Liver (tissue), 9 donors: Measurements from ENCODE around the gene SLC17A2. TPM values are rescaled to one million over a fixed set of nuclear protein-coding genes. Genes with fewer than 3 reads are reported as not detected.
"Not testable (repeated sequence)": the region's sequence is repeated elsewhere in the genome, so short reads cannot be mapped to it uniquely, and the experiment has no call there.

ENCODE experiments used
- DNase-seq: peaks from one replicate; pipeline ENCODE4 v3.0.0-alpha.2; 2017; ENCODE audit warnings: low spot score
- H3K27ac ChIP-seq, 2 donors: one replicate each; pipeline ENCODE4 v1.7.0; 2013; ENCODE audit warnings: inconsistent platforms in 2 of 2, low read length in 2 of 2, control low read depth in 1 of 2, low read depth in 1 of 2, mild to moderate bottlenecking in 1 of 2
- H3K27me3 ChIP-seq, 4 donors: one replicate each; pipeline versions ENCODE4 v1.6.1 to v1.7.0; 2013; ENCODE audit warnings: low read length in 3 of 4, inconsistent platforms in 1 of 4, mild to moderate bottlenecking in 1 of 4, moderate library complexity in 1 of 4; ENCODE audit not compliant: control insufficient read depth in 4 of 4, insufficient read depth in 4 of 4
- H3K36me3 ChIP-seq, 4 donors: one replicate each; pipeline versions ENCODE4 v1.6.1 to v1.7.0; 2013; ENCODE audit warnings: low read length in 3 of 4, mild to moderate bottlenecking in 3 of 4, low read depth in 1 of 4, moderate library complexity in 1 of 4; ENCODE audit not compliant: control insufficient read depth in 4 of 4, insufficient read depth in 3 of 4
- H3K4me1 ChIP-seq, 4 donors: one replicate each; pipeline versions ENCODE4 v1.6.1 to v1.7.0; 2013; ENCODE audit warnings: low read length in 3 of 4, mild to moderate bottlenecking in 3 of 4, moderate library complexity in 1 of 4; ENCODE audit not compliant: control insufficient read depth in 4 of 4, insufficient read depth in 4 of 4
- H3K4me3 ChIP-seq, 3 donors: one replicate each; pipeline versions ENCODE4 v1.6.1 to v1.7.0; 2013; ENCODE audit warnings: low read length in 3 of 3, control low read depth in 1 of 3, low read depth in 1 of 3, mild to moderate bottlenecking in 1 of 3
- H3K9ac ChIP-seq, 2 donors: one replicate each; pipeline ENCODE4 v1.7.0; 2013; ENCODE audit warnings: low read length in 2 of 2, mild to moderate bottlenecking in 2 of 2, moderate library complexity in 2 of 2, control low read depth in 1 of 2, low read depth in 1 of 2
- H3K9me3 ChIP-seq, 4 donors: one replicate each; pipeline versions ENCODE4 v1.6.1 to v1.7.0; 2013; ENCODE audit warnings: low read length in 3 of 4; ENCODE audit not compliant: control insufficient read depth in 4 of 4
- EGR1 ChIP-seq, 2 donors: IDR thresholded peaks; 2 replicates each; pipeline ENCODE4 v1.6.1; 2016 to 2018; ENCODE audit warnings: antibody characterized with exemption in 2 of 2, low read depth in 2 of 2
- FOXA1 ChIP-seq: IDR thresholded peaks from 2 replicates; pipeline ENCODE4 v1.6.1; 2016; ENCODE audit warnings: antibody characterized with exemption
- FOXA2 ChIP-seq: IDR thresholded peaks from 2 replicates; pipeline ENCODE4 v1.6.1; 2016; ENCODE audit warnings: antibody characterized with exemption
- GABPA ChIP-seq, 2 donors: IDR thresholded peaks in 1 of 2; conservative IDR thresholded peaks in 1 of 2; 2 replicates each; pipeline ENCODE4 v1.6.1; 2016; ENCODE audit warnings: antibody characterized with exemption in 2 of 2, mild to moderate bottlenecking in 1 of 2, moderate library complexity in 1 of 2
- HNF4G ChIP-seq: IDR thresholded peaks from 2 replicates; pipeline ENCODE4 v1.6.1; 2016; ENCODE audit warnings: antibody characterized with exemption
- NR2F2 ChIP-seq: IDR thresholded peaks from 2 replicates; pipeline ENCODE4 v1.6.1; 2016; ENCODE audit warnings: antibody characterized with exemption
- RAD21 ChIP-seq, 2 donors: IDR thresholded peaks; 2 replicates each; pipeline ENCODE4 v1.6.1; 2016; ENCODE audit warnings: antibody characterized with exemption in 2 of 2, mild to moderate bottlenecking in 2 of 2
- SP1 ChIP-seq: IDR thresholded peaks from 2 replicates; pipeline ENCODE4 v1.6.1; 2018; ENCODE audit warnings: antibody characterized with exemption, mild to moderate bottlenecking
- TAF1 ChIP-seq: conservative IDR thresholded peaks from 2 replicates; pipeline ENCODE4 v1.6.1; 2016; ENCODE audit warnings: antibody characterized with exemption, mild to moderate bottlenecking
- YY1 ChIP-seq: IDR thresholded peaks from 2 replicates; pipeline ENCODE4 v1.6.1; 2016; ENCODE audit warnings: antibody characterized with exemption, mild to moderate bottlenecking
- WGBS: extraction: QIAGEN DNeasy Blood & Tissue Kit; methylation state at CpG from one replicate; pipeline ENCODE4 v1.1.7; 2013; 5-methylcytosine and 5-hydroxymethylcytosine counted together
- polyA plus RNA-seq, 2 donors: library from polyadenylated mRNA; stranded (reverse) in 1 of 2; unstranded in 1 of 2; fragments of 200-250 nt in 1 of 2; fragments of >200 nt in 1 of 2; fragmentation: Nextera tagmentation in 1 of 2; extraction: Ambion mirVana in 1 of 2; gene quantifications; one replicate each; pipeline versions ENCODE4 v1.2.1 to v1.2.3, GENCODE V29; 2013 to 2015
- total RNA-seq, 2 donors: library from RNA; depleted of rRNA; stranded (reverse); fragments of >200 nt; gene quantifications; one replicate each; pipeline ENCODE4 v1.2.3, GENCODE V29; 2014
- TF ChIP-seq, protein P1 (sequence below): IDR thresholded peaks from 2 replicates; pipeline ENCODE4 v1.6.1; 2016; ENCODE audit warnings: antibody characterized with exemption
- TF ChIP-seq, protein P2 (sequence below): IDR thresholded peaks from 2 replicates; pipeline ENCODE4 v1.6.1; 2016; ENCODE audit warnings: antibody characterized with exemption
- TF ChIP-seq, protein P3 (sequence below): fragments of 150-350 bp; IDR thresholded peaks from 2 replicates; pipeline ENCODE4 v1.5.1; 2017; ENCODE audit warnings: improper control_type of control experiment, low read depth, low read length; ENCODE audit not compliant: missing input control
- TF ChIP-seq, protein P4 (sequence below): IDR thresholded peaks from 2 replicates; pipeline ENCODE4 v1.6.1; 2016; ENCODE audit warnings: antibody characterized with exemption, mild to moderate bottlenecking
- TF ChIP-seq, protein P5 (sequence below): IDR thresholded peaks from 2 replicates; pipeline ENCODE4 v1.6.1; 2016; ENCODE audit warnings: antibody characterized with exemption
- donor health status: healthy.
- donor health status: healthy.
- donor health status: healthy.
- donor health status: healthy.
- donor health status: healthy.

SLC17A2 gene
- total and polyA plus RNA-seq, 4 donors, result 26.2 to 88.1 (median 37.8) TPM

DNA sequence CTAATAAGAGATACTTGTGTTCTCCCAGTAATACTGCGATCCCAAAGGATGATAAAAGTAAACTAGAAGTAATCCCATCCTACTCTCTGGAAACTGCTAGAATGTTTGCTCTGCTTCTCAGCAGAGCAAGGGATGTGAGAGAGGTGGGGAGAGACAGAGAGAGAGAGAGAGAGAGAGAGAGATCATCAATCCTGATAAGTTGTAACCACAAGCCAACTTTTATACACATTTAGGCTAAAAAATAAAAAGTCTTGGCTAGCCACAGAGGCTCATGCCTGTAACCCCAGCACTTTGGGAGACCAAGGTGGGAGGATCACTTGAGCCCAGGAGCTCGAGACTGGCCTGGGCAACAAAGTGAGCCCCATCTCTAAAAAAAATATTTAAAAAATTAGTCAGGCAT, 16.1 kb upstream of the SLC17A2 start (continued):
- TF ChIP-seq, protein P1, sequence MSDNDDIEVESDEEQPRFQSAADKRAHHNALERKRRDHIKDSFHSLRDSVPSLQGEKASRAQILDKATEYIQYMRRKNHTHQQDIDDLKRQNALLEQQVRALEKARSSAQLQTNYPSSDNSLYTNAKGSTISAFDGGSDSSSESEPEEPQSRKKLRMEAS, result no peak
- no peak for TF ChIP-seq YY1

DNA sequence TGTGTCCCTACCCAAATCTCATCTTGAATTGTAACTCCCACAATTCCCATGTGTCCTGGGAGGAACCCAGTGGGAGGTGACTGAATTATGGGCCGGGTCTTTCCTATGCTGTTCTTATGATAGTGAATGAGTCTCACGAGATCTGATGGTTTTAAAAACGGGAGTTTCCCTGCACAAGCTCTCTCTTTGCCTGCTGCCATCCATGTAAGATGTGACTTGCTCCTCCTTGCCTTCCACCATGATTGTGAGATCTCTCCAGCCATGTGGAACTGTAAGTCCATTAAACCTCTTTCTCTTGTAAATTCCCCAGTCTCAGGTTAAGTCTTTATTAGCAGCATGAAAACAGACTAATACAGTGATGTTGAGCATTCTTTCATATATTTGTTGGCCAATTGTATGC, 15.2 kb upstream of the SLC17A2 start:
- H3K27ac ChIP-seq, H3K4me1 ChIP-seq, H3K4me3 ChIP-seq, H3K9me3 ChIP-seq, H3K27me3 ChIP-seq, H3K9ac ChIP-seq, DNase-seq, H3K36me3 ChIP-seq: not testable (repeated sequence)
- WGBS, result 99% methylated on average over 3 of the region's 3 CpGs

DNA sequence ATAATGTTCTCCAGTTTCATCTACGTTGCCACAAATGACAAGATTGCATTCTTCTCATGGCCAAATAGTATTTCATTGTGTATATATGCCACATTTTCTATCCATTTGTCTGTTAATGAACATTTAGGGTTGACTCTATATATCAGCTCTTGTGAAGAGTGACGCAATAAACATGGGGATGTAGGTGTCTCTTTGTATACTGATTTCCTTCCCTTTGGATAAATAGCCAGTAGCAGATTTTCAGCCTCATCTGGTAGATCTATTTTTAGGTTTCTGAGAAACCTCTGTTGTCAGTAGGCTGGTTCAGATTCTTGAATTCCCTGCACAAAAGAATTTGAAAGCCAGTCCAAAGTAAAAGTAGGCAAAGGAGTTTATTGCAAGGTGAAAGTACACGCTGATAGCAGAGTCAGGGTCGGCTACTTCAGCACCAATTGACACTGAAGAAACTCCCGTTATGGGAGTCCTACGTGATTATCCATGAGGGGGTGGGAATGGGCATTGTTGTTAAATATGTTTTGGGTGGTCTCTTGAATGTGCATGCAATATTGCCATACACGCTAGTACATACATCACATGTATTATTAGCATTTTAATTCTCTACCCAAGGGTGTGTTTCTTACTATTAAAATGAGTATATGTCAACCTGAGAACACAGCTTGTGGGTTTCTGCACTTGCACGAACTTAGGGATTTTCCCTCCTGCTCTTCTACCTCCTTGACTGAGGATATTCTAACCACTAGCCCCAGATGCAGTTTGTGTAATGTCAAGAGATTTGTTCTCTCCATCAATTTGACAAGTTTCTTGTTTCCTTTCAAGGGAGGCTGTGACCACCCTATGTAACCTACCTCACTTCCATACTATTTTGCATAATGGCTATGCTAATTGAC, 14.4 kb upstream of the SLC17A2 start:
- Histone ChIP-seq H3K36me3 (no peaks in the 10 kb centered on the region), H3K27ac (no peak overlapping the region), H3K9ac (no peak overlapping the region), H3K4me1 (no peaks in the 10 kb centered on the region), H3K27me3 (no peaks in the 10 kb centered on the region), H3K4me3 (no peak overlapping the region), H3K9me3 (no peaks in the 10 kb centered on the region)
- TF ChIP-seq, protein P2, sequence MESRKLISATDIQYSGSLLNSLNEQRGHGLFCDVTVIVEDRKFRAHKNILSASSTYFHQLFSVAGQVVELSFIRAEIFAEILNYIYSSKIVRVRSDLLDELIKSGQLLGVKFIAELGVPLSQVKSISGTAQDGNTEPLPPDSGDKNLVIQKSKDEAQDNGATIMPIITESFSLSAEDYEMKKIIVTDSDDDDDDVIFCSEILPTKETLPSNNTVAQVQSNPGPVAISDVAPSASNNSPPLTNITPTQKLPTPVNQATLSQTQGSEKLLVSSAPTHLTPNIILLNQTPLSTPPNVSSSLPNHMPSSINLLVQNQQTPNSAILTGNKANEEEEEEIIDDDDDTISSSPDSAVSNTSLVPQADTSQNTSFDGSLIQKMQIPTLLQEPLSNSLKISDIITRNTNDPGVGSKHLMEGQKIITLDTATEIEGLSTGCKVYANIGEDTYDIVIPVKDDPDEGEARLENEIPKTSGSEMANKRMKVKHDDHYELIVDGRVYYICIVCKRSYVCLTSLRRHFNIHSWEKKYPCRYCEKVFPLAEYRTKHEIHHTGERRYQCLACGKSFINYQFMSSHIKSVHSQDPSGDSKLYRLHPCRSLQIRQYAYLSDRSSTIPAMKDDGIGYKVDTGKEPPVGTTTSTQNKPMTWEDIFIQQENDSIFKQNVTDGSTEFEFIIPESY, result no peak
- TF ChIP-seq, protein P3, sequence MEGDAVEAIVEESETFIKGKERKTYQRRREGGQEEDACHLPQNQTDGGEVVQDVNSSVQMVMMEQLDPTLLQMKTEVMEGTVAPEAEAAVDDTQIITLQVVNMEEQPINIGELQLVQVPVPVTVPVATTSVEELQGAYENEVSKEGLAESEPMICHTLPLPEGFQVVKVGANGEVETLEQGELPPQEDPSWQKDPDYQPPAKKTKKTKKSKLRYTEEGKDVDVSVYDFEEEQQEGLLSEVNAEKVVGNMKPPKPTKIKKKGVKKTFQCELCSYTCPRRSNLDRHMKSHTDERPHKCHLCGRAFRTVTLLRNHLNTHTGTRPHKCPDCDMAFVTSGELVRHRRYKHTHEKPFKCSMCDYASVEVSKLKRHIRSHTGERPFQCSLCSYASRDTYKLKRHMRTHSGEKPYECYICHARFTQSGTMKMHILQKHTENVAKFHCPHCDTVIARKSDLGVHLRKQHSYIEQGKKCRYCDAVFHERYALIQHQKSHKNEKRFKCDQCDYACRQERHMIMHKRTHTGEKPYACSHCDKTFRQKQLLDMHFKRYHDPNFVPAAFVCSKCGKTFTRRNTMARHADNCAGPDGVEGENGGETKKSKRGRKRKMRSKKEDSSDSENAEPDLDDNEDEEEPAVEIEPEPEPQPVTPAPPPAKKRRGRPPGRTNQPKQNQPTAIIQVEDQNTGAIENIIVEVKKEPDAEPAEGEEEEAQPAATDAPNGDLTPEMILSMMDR, result no peak
- TF ChIP-seq FOXA2, result no peak
- TF ChIP-seq EGR1 (IDR thresholded peaks at IDR 0.05; ENCODE audit: low read depth in 2 of 2), result no peak
- no peak for TF ChIP-seq HNF4G
- WGBS, result 53% methylated on average over 8 of the region's 8 CpGs
- no peak for DNase-seq

DNA sequence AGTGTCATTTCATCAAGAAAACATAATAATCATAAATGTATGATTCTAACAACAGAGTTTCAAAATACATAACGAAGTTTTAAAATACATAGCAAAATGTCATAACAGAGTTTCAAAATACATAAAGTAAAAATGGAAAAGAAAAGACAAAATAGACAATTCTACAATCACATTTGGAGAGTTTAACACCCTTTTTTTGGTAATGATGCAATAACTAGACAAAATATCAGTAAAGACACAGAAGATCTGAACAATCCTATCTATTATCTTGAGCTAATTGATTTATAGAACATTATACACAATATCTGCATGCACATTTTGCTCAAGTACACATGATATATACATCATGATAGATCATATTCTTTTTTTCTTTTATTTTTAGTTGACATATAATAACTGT, 13.4 kb upstream of the SLC17A2 start:
- Histone ChIP-seq H3K36me3 (no peaks in the 10 kb centered on the region), H3K9me3 (no peaks in the 10 kb centered on the region), H3K27ac (no peak overlapping the region), H3K4me1 (no peaks in the 10 kb centered on the region), H3K4me3 (no peak overlapping the region), H3K27me3 (no peaks in the 10 kb centered on the region), H3K9ac (no peak overlapping the region)
- DNase-seq, result no peak
- WGBS, result 95% methylated on average over 1 of the region's 1 CpG
- TF ChIP-seq, protein P3, result no peak
- no peak for TF ChIP-seq RAD21 (IDR thresholded peaks at IDR 0.05)
- no peak for TF ChIP-seq HNF4G
- TF ChIP-seq SP1, result no peak
- TF ChIP-seq TAF1, result no peak
- no peak for TF ChIP-seq FOXA2
- TF ChIP-seq, protein P4, sequence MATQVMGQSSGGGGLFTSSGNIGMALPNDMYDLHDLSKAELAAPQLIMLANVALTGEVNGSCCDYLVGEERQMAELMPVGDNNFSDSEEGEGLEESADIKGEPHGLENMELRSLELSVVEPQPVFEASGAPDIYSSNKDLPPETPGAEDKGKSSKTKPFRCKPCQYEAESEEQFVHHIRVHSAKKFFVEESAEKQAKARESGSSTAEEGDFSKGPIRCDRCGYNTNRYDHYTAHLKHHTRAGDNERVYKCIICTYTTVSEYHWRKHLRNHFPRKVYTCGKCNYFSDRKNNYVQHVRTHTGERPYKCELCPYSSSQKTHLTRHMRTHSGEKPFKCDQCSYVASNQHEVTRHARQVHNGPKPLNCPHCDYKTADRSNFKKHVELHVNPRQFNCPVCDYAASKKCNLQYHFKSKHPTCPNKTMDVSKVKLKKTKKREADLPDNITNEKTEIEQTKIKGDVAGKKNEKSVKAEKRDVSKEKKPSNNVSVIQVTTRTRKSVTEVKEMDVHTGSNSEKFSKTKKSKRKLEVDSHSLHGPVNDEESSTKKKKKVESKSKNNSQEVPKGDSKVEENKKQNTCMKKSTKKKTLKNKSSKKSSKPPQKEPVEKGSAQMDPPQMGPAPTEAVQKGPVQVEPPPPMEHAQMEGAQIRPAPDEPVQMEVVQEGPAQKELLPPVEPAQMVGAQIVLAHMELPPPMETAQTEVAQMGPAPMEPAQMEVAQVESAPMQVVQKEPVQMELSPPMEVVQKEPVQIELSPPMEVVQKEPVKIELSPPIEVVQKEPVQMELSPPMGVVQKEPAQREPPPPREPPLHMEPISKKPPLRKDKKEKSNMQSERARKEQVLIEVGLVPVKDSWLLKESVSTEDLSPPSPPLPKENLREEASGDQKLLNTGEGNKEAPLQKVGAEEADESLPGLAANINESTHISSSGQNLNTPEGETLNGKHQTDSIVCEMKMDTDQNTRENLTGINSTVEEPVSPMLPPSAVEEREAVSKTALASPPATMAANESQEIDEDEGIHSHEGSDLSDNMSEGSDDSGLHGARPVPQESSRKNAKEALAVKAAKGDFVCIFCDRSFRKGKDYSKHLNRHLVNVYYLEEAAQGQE, result no peak
- no peak for TF ChIP-seq FOXA1
- no peak for TF ChIP-seq GABPA (IDR thresholded peaks at IDR 0.05 in 1 of 2, conservative IDR thresholded peaks at IDR 0.05 in 1 of 2)
- TF ChIP-seq, protein P5, sequence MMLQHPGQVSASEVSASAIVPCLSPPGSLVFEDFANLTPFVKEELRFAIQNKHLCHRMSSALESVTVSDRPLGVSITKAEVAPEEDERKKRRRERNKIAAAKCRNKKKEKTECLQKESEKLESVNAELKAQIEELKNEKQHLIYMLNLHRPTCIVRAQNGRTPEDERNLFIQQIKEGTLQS, result no peak
- TF ChIP-seq NR2F2, result no peak
